Measurements from ENCODE around the gene KNDC1.

The KNDC1 gene

GRCh38 chr10:133241501-133242205 is 81.6 kb downstream of the KNDC1 start:
- DNase-seq (ENCODE audit: low spot score), result no peak

- no peak for DNase-seq (ENCODE audit: low spot score)
Observed at GRCh38 chr10:133242611-133243356, 82.8 kb downstream of the KNDC1 start.

GRCh38 chr10:133243593-133243992 is 83.6 kb downstream of the KNDC1 start:
- no peak for DNase-seq (ENCODE audit: low spot score)

GRCh38 chr10:133245439-133246235 is 85.6 kb downstream of the KNDC1 start:
- peak; percentile 50 for DNase-seq (ENCODE audit: low spot score)

GRCh38 chr10:133246236-133246626 is 86.2 kb downstream of the KNDC1 start:
- no peak for DNase-seq (ENCODE audit: low spot score)

GRCh38 chr10:133247681-133248333 is 87.8 kb downstream of the KNDC1 start:
- no peak for DNase-seq (ENCODE audit: low spot score)

GRCh38 chr10:133248334-133248715 is 88.3 kb downstream of the KNDC1 start:
- DNase-seq (ENCODE audit: low spot score), result no peak

- DNase-seq (ENCODE audit: low spot score), result no peak
Observed at GRCh38 chr10:133249094-133249780, 89.2 kb downstream of the KNDC1 start.

- no peak for DNase-seq (ENCODE audit: low spot score)
Observed at GRCh38 chr10:133249975-133250754, 90.1 kb downstream of the KNDC1 start.

GRCh38 chr10:133251388-133252222 is 91.6 kb downstream of the KNDC1 start:
- no peak for DNase-seq (ENCODE audit: low spot score)

- DNase-seq (ENCODE audit: low spot score), result no peak
Observed at GRCh38 chr10:133252223-133252552, 92.2 kb downstream of the KNDC1 start.

- no peak for DNase-seq (ENCODE audit: low spot score)
Observed at GRCh38 chr10:133253361-133253955, 93.4 kb downstream of the KNDC1 start.

GRCh38 chr10:133254421-133255120 is 94.6 kb downstream of the KNDC1 start:
- no peak for DNase-seq (ENCODE audit: low spot score)

GRCh38 chr10:133255323-133255722 is 95.3 kb downstream of the KNDC1 start:
- DNase-seq (ENCODE audit: low spot score), result no peak

GRCh38 chr10:133257489-133258065 is 97.6 kb downstream of the KNDC1 start:
- DNase-seq (ENCODE audit: low spot score), result no peak

- DNase-seq (ENCODE audit: low spot score), result no peak
Observed at GRCh38 chr10:133258066-133258817, 98.2 kb downstream of the KNDC1 start.

- DNase-seq (ENCODE audit: low spot score), result peak; percentile 97
Observed at GRCh38 chr10:133258818-133259601, 99.0 kb downstream of the KNDC1 start.
